ENCODE data around the gene SNX13.

The SNX13 gene

GRCh38 chr7:17846935-17847334, 93.4 kb downstream of the SNX13 start:
- no peaks in the 10 kb centered on the region for H3K9me3 ChIP-seq (ENCODE audit: low read length)
- H3K27me3 ChIP-seq (ENCODE audit: insufficient read depth, low read length): no peaks in the 10 kb centered on the region
- no peaks in the 10 kb centered on the region for H3K9me2 ChIP-seq (ENCODE audit: low read depth, low read length)
- no peak overlapping the region for H3K9ac ChIP-seq (ENCODE audit: low read length)
- TF ChIP-seq CTCF (IDR thresholded peaks at IDR 0.05; ENCODE audit: low read length) (no peak), EZH2 (IDR thresholded peaks at IDR 0.05; ENCODE audit: borderline replicate concordance, low read length) (no peak)
- H3F3A ChIP-seq (ENCODE audit: insufficient read depth, low read length): no peaks in the 10 kb centered on the region
- no peak overlapping the region for H2AFZ ChIP-seq (ENCODE audit: low read length)
- no peak overlapping the region for H3K27ac ChIP-seq (ENCODE audit: low read depth, low read length, poor library complexity, severe bottlenecking)
- no peak overlapping the region for H3K4me2 ChIP-seq (ENCODE audit: low read length)
- no peak overlapping the region for H3K4me3 ChIP-seq (ENCODE audit: low read depth, low read length, poor library complexity, severe bottlenecking)
- no peaks in the 10 kb centered on the region for H3K79me2 ChIP-seq (ENCODE audit: insufficient read depth, low read length)
- H4K20me1 ChIP-seq (ENCODE audit: insufficient read depth, low read length): no peaks in the 10 kb centered on the region
- peaks cover 51% of the 10 kb centered on the region for H3K36me3 ChIP-seq (ENCODE audit: insufficient read depth, low read length)
- H3K4me1 ChIP-seq (ENCODE audit: insufficient read depth, low read length, severe bottlenecking): no peaks in the 10 kb centered on the region

- Histone ChIP-seq H3K9ac (ENCODE audit: low read length) (no peak overlapping the region), H3K79me2 (ENCODE audit: insufficient read depth, low read length) (no peaks in the 10 kb centered on the region), H3K27ac (ENCODE audit: low read depth, low read length, poor library complexity, severe bottlenecking) (no peak overlapping the region), H3K4me1 (ENCODE audit: insufficient read depth, low read length, severe bottlenecking) (no peaks in the 10 kb centered on the region), H3K36me3 (ENCODE audit: insufficient read depth, low read length) (peaks cover 58% of the 10 kb centered on the region), H2AFZ (ENCODE audit: low read length) (no peak overlapping the region), H3K4me2 (ENCODE audit: low read length) (no peak overlapping the region), H3K27me3 (ENCODE audit: insufficient read depth, low read length) (no peaks in the 10 kb centered on the region), H3K9me3 (ENCODE audit: low read length) (no peaks in the 10 kb centered on the region), H3K4me3 (ENCODE audit: low read depth, low read length, poor library complexity, severe bottlenecking) (no peak overlapping the region), H3F3A (ENCODE audit: insufficient read depth, low read length) (no peaks in the 10 kb centered on the region), H3K9me2 (ENCODE audit: low read depth, low read length) (no peaks in the 10 kb centered on the region), H4K20me1 (ENCODE audit: insufficient read depth, low read length) (no peaks in the 10 kb centered on the region)
- TF ChIP-seq CTCF (IDR thresholded peaks at IDR 0.05; ENCODE audit: low read length) (no peak), EZH2 (IDR thresholded peaks at IDR 0.05; ENCODE audit: borderline replicate concordance, low read length) (no peak)
These were observed 95.1 kb downstream of the SNX13 start for GRCh38 chr7:17845197-17845547.

DNA sequence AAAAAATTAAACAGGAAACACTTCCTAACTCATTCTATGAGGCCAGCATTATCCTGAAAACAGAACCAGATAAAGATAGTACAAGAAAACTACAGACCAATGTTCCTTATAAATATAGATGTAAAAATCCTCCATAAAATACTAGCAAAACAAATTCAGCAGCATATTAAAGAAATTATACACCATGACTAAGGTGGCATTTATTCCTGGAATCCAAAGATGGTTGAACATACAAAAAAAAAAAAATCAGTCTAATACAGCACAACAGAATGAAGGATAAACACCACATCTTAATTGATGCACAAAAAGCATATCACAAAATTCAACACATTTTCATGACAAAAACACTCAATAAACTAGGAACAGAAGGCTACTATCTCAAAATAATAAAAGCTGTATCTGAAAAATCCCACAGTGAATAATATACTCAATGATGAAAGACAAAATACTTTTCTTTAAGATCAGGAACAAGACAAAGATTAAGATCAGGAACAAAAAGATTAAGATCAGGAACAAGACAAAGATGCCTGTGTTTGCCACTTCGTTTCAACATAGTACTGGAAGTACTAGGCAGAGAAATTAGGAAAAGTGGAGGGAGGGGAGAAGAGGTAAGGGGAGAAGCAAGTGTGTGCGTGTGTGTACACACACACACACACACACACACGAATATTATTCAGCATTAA, 95.6 kb downstream of the SNX13 start:
- Histone ChIP-seq H2AFZ (ENCODE audit: low read length) (no peak overlapping the region), H3K27me3 (ENCODE audit: insufficient read depth, low read length) (no peaks in the 10 kb centered on the region), H3K27ac (ENCODE audit: low read depth, low read length, poor library complexity, severe bottlenecking) (no peak overlapping the region), H3K79me2 (ENCODE audit: insufficient read depth, low read length) (no peaks in the 10 kb centered on the region), H3K9me2 (ENCODE audit: low read depth, low read length) (no peaks in the 10 kb centered on the region), H3F3A (ENCODE audit: insufficient read depth, low read length) (no peaks in the 10 kb centered on the region), H3K4me1 (ENCODE audit: insufficient read depth, low read length, severe bottlenecking) (no peaks in the 10 kb centered on the region), H3K9me3 (ENCODE audit: low read length) (no peaks in the 10 kb centered on the region), H4K20me1 (ENCODE audit: insufficient read depth, low read length) (no peaks in the 10 kb centered on the region), H3K9ac (ENCODE audit: low read length) (no peak overlapping the region), H3K4me2 (ENCODE audit: low read length) (no peak overlapping the region), H3K4me3 (ENCODE audit: low read depth, low read length, poor library complexity, severe bottlenecking) (no peak overlapping the region), H3K36me3 (ENCODE audit: insufficient read depth, low read length) (peaks cover 62% of the 10 kb centered on the region)
- no peak for TF ChIP-seq CTCF (IDR thresholded peaks at IDR 0.05; ENCODE audit: low read length)
- no peak for TF ChIP-seq EZH2 (IDR thresholded peaks at IDR 0.05; ENCODE audit: borderline replicate concordance, low read length)

Measured in OCI-LY1 (cell line).